GM18520 (cell line): Measurements from ENCODE around the gene ANAPC10.
"Not testable (repeated sequence)": the region's sequence is repeated elsewhere in the genome, so short reads cannot be mapped to it uniquely, and the experiment has no call there.

Experiments used
- ATAC-seq: cut with Tn5 transposase; IDR thresholded peaks from one replicate; pipeline ENCODE4 v1.9.1; 2021; ENCODE audit not compliant: unreplicated experiment

The ANAPC10 gene

DNA sequence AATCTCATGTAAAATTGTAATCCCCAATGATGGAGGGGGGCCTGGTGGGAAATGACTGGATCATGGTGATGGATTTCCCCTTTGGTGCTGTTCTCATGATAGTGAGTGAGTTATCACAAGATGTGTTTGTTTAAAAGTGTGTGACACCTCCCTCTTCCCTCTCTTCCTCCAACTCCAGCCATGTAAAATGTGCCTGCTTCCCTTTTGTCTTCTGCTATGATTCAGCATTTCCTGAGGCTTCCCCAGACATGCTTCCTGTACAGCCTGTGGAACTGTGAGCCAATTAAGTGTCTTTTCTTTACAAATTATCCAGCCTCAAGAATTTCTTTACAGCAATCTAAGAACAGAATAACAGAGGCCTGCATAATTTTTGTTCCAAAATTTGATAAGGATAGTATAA, 85.2 kb downstream of the ANAPC10 start:
- ATAC-seq: no peak

DNA sequence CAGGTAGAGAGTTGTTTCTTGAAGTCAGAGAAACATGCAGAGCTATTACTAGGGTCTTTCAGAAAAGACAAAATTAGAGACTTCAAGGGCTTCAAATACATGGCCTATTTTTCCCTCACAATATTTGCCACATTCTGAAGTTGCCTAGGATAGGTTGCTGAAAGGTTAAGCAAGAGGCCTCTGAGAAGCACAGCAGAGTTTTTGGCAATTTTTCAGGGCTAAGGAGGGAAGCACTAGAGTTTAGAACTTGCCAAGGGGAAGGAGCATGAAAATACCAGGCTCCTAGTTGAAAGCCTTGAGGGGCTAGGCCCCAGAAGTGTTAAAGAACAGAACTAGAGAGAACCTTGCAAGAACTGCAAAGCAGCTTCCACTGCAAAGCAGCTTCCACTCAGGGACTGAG, 86.4 kb downstream of the ANAPC10 start:
- ATAC-seq: no peak

GRCh38 chr4:145010315-145010714, 87.7 kb downstream of the ANAPC10 start:
- not testable (repeated sequence) for ATAC-seq

DNA sequence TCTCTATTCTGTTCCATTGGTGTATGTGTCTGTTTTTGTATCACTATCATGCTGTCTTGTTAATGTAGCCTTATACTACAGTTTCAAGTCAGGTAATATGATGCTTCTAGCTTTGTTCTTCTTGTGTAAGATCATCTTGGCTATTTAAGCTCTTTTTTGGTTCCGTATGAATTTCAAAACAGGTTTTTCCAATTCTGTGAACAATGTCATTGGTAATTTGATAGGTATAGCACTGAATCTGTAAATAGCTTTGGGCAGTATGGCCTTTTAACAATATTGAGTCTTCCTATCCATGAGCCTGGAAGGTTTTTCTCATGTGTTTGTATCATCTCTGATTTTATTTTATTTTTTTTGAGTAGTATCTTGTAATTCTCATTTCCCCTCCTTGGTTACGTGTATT, 94.3 kb downstream of the ANAPC10 start:
- no peak for ATAC-seq

GRCh38 chr4:145001635-145002034, 96.4 kb downstream of the ANAPC10 start:
- no peak for ATAC-seq

DNA sequence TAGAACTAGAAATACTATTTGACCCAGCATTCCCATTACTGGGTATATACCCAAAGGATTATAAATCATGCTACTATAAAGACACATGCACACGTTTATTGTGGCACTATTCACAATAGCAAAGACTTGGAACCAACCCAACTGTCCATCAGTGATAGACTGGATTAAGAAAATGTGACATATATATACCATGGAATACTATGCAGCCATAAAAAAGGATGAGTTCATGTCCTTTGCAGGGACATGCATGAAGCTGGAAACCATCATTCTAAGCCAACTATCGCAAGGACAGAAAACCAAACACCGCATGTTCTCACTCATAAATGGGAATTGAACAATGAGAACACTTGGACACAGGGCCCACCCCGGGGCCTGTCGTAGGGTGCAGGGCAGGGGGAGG, 97.3 kb downstream of the ANAPC10 start:
- ATAC-seq: not testable (repeated sequence)

DNA sequence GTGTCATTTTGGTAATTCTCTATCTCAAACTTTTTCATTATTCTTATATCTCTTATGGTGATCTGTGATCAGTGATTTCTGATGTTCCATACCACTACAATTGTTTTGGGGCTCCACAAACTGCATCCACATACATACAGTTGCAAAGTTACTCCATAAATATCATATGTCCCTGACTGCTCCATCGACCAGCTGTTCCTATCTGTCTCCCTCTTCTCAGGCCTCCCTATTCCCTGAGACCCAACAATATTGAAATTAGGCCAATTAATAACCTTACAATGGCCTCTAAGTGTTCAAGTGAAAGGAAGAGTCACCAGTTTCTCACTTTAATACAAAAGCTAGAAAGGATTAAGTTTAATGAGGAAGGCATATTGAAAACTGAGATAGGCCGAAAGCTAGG, 108.7 kb downstream of the ANAPC10 start:
- ATAC-seq: no peak

DNA sequence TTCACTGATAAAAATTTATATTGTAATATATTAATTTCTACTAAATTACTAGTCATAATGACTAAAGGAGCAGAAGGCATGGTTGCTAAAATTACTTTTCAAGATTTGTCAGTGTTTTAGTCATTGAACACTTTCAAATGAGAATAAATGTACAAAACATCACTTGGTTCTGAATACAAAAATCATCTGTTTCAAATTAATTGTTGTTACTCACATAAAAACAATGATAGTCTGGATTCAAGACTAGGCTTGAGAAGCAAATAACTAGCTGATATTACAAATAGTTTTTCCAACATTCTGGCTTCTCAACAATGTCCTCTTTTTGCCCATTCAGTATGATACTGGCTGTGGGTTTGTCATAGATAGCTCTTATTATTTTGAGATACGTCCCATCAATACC, 112.5 kb downstream of the ANAPC10 start:
- no peak for ATAC-seq

DNA sequence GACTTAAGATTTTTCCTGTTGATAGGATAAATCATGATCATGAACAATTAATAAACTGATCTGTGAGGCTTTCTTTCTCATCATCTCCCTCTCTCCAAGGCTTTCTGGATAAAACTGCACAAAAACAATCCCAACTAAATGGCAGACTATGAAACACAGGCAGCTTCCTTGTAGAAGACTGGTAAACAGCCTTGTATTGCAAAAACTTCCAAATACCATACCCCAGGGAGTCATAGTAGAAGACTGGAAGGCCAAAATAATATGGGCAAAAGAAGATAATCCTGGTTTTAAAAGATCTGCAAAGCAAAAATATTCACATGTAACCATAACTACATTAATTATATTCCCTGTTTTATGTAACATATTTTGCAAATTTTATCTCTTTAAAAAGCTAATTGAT, 113.0 kb downstream of the ANAPC10 start:
- no peak for ATAC-seq

GRCh38 chr4:144984241-144984640, 113.8 kb downstream of the ANAPC10 start:
- ATAC-seq: no peak

DNA sequence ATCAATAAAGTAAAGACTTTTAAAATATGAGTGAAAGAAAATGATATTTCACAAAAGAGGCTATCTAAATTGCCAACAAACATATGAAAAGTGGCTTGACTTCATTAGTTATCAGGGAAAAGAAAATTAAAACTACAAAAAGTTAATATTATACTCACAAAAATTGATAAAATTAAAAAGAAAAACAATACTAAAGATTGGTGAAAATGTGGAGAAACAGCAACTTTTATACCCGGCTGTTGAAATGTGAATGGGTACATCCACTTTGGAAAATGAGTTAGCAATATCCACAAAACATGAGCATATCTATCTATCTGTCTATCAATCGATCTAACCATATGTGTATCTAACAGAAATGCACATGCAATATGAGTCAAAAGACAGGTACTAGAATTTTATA, 122.3 kb downstream of the ANAPC10 start:
- no peak for ATAC-seq

GRCh38 chr4:144970597-144970996, 127.4 kb downstream of the ANAPC10 start:
- ATAC-seq: peak; percentile 59

GRCh38 chr4:144969821-144970220, 128.2 kb downstream of the ANAPC10 start:
- ATAC-seq: no peak

DNA sequence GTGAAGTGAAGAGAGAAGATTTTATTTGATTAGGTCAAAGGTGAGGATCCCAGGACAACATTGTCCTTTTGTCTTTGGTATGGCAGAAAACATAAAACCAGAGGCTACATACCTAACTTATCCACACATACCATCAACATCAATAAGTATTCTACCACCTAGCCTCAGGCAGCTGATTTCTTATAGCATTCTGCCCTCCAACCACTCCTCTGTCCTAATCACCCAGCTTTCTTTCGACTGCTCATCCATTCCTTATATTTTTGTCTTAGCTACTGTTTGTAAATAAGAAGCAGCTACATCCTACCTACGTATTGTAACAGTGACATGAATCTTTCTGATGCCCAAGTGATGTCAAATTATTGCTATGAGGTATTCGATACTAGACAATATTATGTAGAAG, 129.4 kb downstream of the ANAPC10 start:
- ATAC-seq: no peak

DNA sequence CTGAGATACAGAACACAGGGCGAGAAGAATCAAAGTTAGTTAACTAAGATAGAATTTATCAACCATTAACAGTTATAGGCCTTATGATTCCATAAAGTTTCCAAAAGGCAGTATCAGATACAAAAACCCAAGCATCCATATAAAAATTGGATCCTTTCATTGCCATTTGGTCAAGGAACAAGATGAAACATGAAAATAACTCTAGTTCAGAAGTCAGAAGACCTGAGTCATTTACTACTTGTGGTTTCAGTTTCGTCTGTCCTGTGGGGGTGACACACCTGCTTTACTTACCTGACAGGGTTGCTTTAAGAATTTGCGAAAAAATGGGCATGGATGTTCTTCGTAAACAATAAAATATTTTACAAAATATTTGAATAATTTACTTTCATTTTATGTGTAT, 130.8 kb downstream of the ANAPC10 start:
- ATAC-seq: peak; percentile 64

DNA sequence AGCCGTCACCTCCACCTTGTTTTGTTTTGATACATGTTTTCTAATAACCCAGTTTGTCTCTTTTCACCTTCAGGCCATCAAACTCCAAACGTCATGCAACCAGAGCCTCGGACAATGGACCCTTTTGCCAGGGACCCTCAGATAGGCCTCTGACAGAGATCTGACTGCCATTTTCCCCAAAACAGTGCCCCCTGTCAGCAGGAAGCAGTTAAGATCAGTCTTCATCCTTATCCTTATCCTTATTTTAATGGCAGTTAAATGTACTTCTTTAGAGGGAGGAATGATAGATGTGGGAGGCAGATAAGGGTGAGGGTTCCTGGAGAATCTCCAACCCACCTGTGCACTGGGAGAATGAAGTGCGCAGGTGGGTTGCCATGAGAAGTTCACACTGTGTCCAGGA, 135.7 kb downstream of the ANAPC10 start:
- ATAC-seq: no peak

GRCh38 chr4:144955104-144955503, 142.9 kb downstream of the ANAPC10 start:
- ATAC-seq: no peak

DNA sequence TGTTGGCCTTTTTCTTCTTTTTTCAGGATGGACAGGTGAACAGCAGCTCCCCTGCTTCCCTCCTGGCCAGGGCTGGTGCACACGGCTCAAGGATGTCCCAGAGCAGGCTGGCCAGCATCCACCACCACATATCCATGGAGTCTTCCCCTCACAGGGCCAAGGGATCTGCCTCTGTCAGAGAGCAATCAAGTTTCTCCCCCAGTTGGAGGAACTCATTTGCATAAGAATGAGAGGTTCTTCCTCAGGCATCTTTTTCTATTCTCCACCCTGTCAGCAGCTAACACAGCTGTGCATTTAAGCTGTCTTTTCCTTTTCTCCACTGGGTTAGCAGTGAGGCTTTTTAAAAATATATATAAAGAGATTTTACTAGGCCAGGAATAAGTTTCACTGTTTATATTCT, 143.8 kb downstream of the ANAPC10 start:
- no peak for ATAC-seq

GRCh38 chr4:144948421-144948820, 149.6 kb downstream of the ANAPC10 start:
- no peak for ATAC-seq

DNA sequence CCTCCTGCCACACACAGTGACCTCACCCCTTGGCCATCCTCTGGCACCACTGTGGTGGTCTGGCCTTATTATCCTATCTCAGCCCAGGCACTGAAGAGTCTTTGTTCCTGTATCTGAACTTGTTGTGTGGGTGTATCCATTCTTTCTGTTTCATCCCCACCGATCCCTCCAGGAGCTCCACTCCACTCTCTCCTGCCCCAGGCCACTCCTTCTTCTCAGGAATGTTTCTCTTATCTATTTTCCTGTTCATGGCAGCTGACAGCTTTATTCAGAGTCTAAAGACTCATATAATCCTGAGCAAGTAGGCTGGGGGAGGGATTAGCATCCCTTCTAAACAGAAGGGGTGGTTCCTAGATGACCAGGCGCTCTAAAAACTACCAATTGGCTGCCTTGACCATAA, 150.0 kb downstream of the ANAPC10 start:
- ATAC-seq: no peak
